K562 (cell line): ENCODE data around the gene BCL7C. TPM values are rescaled to one million over a fixed set of nuclear protein-coding genes. Genes with fewer than 3 reads are reported as not detected.

Source experiments
- ATAC-seq: fragments of 200-7000 bp; cut with Tn5 transposase; 3 replicates; pipeline ENCODE4 v1.9.1; 2020; ENCODE audit warnings: moderate library complexity
- BruUV-seq: library from RNA; stranded (reverse); fragments of 400-500 nt; replicated peaks from 2 replicates; lab custom pipeline; 2021; lab: Mats Ljungman, UMichigan
- CTCF ChIA-PET: fragments of 300-600 bp; formaldehyde crosslinking; extraction: SDS; loops from one replicate; lab custom pipeline; 2021; ENCODE audit warnings: low intra/inter-chr PET ratio; lab: Yijun Ruan, JAX
- POLR2A ChIA-PET: fragments of 300-600, 350-650 bp; sonication (Branson Sonifier 250); formaldehyde crosslinking; extraction: SDS; loops from one replicate; lab custom pipeline; 2021; ENCODE audit warnings: antibody characterized with exemption, inconsistent platforms; lab: Yijun Ruan, JAX
- DNase-seq, 4 experiments: peaks; one replicate each; pipeline versions ENCODE4 v3.0.0 to v3.0.0-alpha.2; 2011 to 2018; ENCODE audit warnings: low spot score in 3 of 4, mixed read lengths in 3 of 4; ENCODE audit errors: extremely low read depth in 1 of 4
- FAIRE-seq: peaks from 2 replicates; lab custom pipeline; 2011; peaks lifted over from hg19 to GRCh38; lab: Jason Lieb, UNC
- H2AFZ ChIP-seq: 2 replicates; pipeline ENCODE4 v1.6.0; 2011; ENCODE audit warnings: low read depth, low read length, control low read depth, inconsistent platforms
- H3K27ac ChIP-seq: fragments of 200-600 bp; 3 replicates; pipeline ENCODE4 v1.8.0; 2011; ENCODE audit warnings: low read depth, mild to moderate bottlenecking, control low read depth, inconsistent platforms, low read length, moderate library complexity, mixed read lengths; ENCODE audit errors: extremely low read depth
- H3K27me3 ChIP-seq, 2 experiments: fragments of 300-600 bp in 1 of 2; 2 replicates in 1 of 2; 3 replicates in 1 of 2; pipeline versions ENCODE4 v1.6.0 to v1.8.0; 2011; ENCODE audit warnings: inconsistent platforms in 2 of 2, low read length in 2 of 2, mild to moderate bottlenecking in 1 of 2, mixed read lengths in 1 of 2, moderate library complexity in 1 of 2; ENCODE audit not compliant: control insufficient read depth in 2 of 2, insufficient read depth in 2 of 2
- H3K36me3 ChIP-seq: fragments of 300-600 bp; 3 replicates; pipeline ENCODE4 v1.8.0; 2011; ENCODE audit warnings: mild to moderate bottlenecking, low read length, inconsistent platforms; ENCODE audit not compliant: control insufficient read depth, insufficient read depth
- H3K4me1 ChIP-seq, 2 experiments: fragments of 200-600 bp in 1 of 2; replicated peaks in 1 of 2; 2 replicates in 1 of 2; 3 replicates in 1 of 2; pipeline versions ENCODE4 v1.5.1 to v1.8.0; 2011; ENCODE audit warnings: inconsistent platforms in 2 of 2, low read length in 2 of 2, mild to moderate bottlenecking in 1 of 2, mixed read lengths in 1 of 2, moderate library complexity in 1 of 2; ENCODE audit not compliant: control insufficient read depth in 2 of 2, insufficient read depth in 2 of 2
- H3K4me2 ChIP-seq: 2 replicates; pipeline ENCODE4 v1.6.1; 2011; ENCODE audit warnings: low read length, control low read depth, inconsistent platforms, mixed read lengths; ENCODE audit not compliant: insufficient read depth
- H3K4me3 ChIP-seq: fragments of 200-600 bp; sonication (generic), shearing (Covaris generic); 2 replicates; pipeline ENCODE4 v1.5.1; 2016; ENCODE audit warnings: control low read depth, inconsistent platforms
- H3K79me2 ChIP-seq: fragments of 200-600 bp; 3 replicates; pipeline ENCODE4 v1.8.0; 2011; ENCODE audit warnings: low read length, inconsistent platforms; ENCODE audit not compliant: control insufficient read depth, insufficient read depth
- H3K9ac ChIP-seq, 2 experiments: 2 replicates each; pipeline versions ENCODE4 v1.6.0 to v1.6.1; 2011; ENCODE audit warnings: low read depth in 2 of 2, low read length in 2 of 2, control low read depth in 1 of 2, inconsistent platforms in 1 of 2, mild to moderate bottlenecking in 1 of 2, mixed read lengths in 1 of 2; ENCODE audit not compliant: insufficient read depth in 1 of 2
- H3K9me1 ChIP-seq: one replicate; pipeline ENCODE4 v1.6.0; 2011; ENCODE audit warnings: inconsistent platforms, mild to moderate bottlenecking, low read length, moderate library complexity; ENCODE audit not compliant: control insufficient read depth, insufficient read depth
- H3K9me3 ChIP-seq: replicated peaks from 2 replicates; pipeline ENCODE4 v1.5.1; 2011; ENCODE audit warnings: low read depth, low read length, inconsistent platforms; ENCODE audit not compliant: control insufficient read depth, insufficient read depth
- H4K20me1 ChIP-seq: replicated peaks from 2 replicates; pipeline ENCODE4 v1.6.1; 2011; ENCODE audit warnings: low read length, inconsistent platforms, mixed read lengths; ENCODE audit not compliant: control insufficient read depth, insufficient read depth
- CBX2 ChIP-seq: fragments of 200-600 bp; sonication (generic); IDR thresholded peaks from one replicate; pipeline ENCODE4 v1.6.1; 2012; ENCODE audit warnings: mild to moderate bottlenecking, low read length, inconsistent platforms; ENCODE audit not compliant: insufficient read depth, poor library complexity, severe bottlenecking
- CCAR2 ChIP-seq: fragments of 200-400 bp; formaldehyde crosslinking; IDR thresholded peaks from 2 replicates; pipeline ENCODE4 v1.6.1; 2017; ENCODE audit warnings: mild to moderate bottlenecking, low read depth, low read length
- CEBPG ChIP-seq, 3 experiments: fragments of 200-800 bp in 1 of 3; sonication (Bioruptor generic) in 1 of 3; sonication (generic) in 1 of 3; formaldehyde crosslinking in 1 of 3; IDR thresholded peaks in 2 of 3; conservative IDR thresholded peaks in 1 of 3; 2 replicates each; pipeline versions ENCODE4 v1.6.1 to v1.8.0; 2016 to 2022; ENCODE audit warnings: missing compliant biosample characterization in 2 of 3, missing genetic modification characterization in 2 of 3, mild to moderate bottlenecking in 1 of 3, missing genetic modification reagents in 1 of 3
- L3MBTL2 ChIP-seq: fragments of 450-650 bp; IDR thresholded peaks from 2 replicates; pipeline ENCODE4 v1.6.1; 2016; ENCODE audit warnings: mild to moderate bottlenecking, moderate library complexity
- NFRKB ChIP-seq: fragments of 450-650 bp; IDR thresholded peaks from 2 replicates; pipeline ENCODE4 v1.6.1; 2016; ENCODE audit warnings: low read depth
- STAG1 ChIP-seq: sonication (generic); formaldehyde crosslinking; IDR thresholded peaks from 2 replicates; pipeline ENCODE4 v1.5.0; 2020; ENCODE audit warnings: missing genetic modification reagents, borderline replicate concordance
- THAP12 ChIP-seq: fragments of 250-450 bp; sonication (Bioruptor Pico); IDR thresholded peaks from 2 replicates; pipeline ENCODE4 v1.9.0; 2021; ENCODE audit warnings: mild to moderate bottlenecking, inconsistent platforms
- TRIM24 ChIP-seq, 2 experiments: fragments of 450-650 bp; IDR thresholded peaks; 2 replicates each; pipeline ENCODE4 v1.6.1; 2016
- XRCC5 ChIP-seq: fragments of 200-400 bp; formaldehyde crosslinking; IDR thresholded peaks from 2 replicates; pipeline ENCODE4 v1.6.1; 2017; ENCODE audit warnings: low read depth, mild to moderate bottlenecking, low read length
- ZNF197 ChIP-seq: fragments of 200-800 bp; sonication (Bioruptor generic); IDR thresholded peaks from 2 replicates; pipeline ENCODE4 v1.6.1; 2016; ENCODE audit warnings: low read depth, missing genetic modification characterization, missing compliant biosample characterization
- ZNF707 ChIP-seq: fragments of 250-450 bp; sonication (Bioruptor Pico); conservative IDR thresholded peaks from 2 replicates; pipeline ENCODE4 v1.8.0; 2022; ENCODE audit warnings: inconsistent platforms, mild to moderate bottlenecking, moderate library complexity
- ZNF830 ChIP-seq: fragments of 250-450 bp; sonication (Bioruptor Pico); IDR thresholded peaks from 2 replicates; pipeline ENCODE4 v1.5.0; 2021; ENCODE audit warnings: mild to moderate bottlenecking
- WGBS: fragments of 100-300 bp; shearing (Covaris generic); methylation state at CpG from one replicate; pipeline ENCODE4 v1.1.6; 2016; ENCODE audit warnings: low coverage, mixed read lengths; ENCODE audit not compliant: insufficient coverage; ENCODE audit errors: missing lambda C conversion rate; 5-methylcytosine and 5-hydroxymethylcytosine counted together
- in situ Hi-C: fragments of 300-500 bp; cut with MboI; formaldehyde crosslinking; loops from 4 replicates; pipeline ENCODE4 v1.15.0; 2018; ENCODE audit warnings: inconsistent platforms, mixed read lengths
- intact Hi-C: fragments of 100-400 bp; cut with micrococcal nuclease; formaldehyde crosslinking; loops from 2 replicates; pipeline ENCODE4 v1.14.2; 2022
- polyA plus RNA-seq, 8 experiments: library from polyadenylated mRNA; depleted of rRNA in 4 of 8; stranded (reverse) in 5 of 8; unstranded in 3 of 8; fragments of >200 nt; fragmentation: Nextera tagmentation in 2 of 8; fragmentation: Illumina TruSeq in 1 of 8; extraction: Ambion mirVana in 2 of 8; extraction: Trizol in 1 of 8; gene quantifications; 2 replicates each; pipeline versions ENCODE4 v1.2.1 to v1.2.3, GENCODE V29; 2011 to 2014; ENCODE audit warnings: inconsistent platforms in 1 of 8, missing spikeins in 1 of 8
- total RNA-seq, 7 experiments: library from RNA; depleted of rRNA in 6 of 7; stranded (reverse); fragments of >200 nt in 6 of 7; fragmentation: Illumina TruSeq in 2 of 7; extraction: Trizol in 2 of 7; gene quantifications; 2 replicates each; pipeline versions ENCODE4 v1.2.1 to v1.2.3, GENCODE V29; 2011 to 2021; ENCODE audit warnings: low replicate concordance in 1 of 7

Gene BCL7C
- total and polyA plus RNA-seq, 9 of the 15 experiments (the other 6 are each of a cell fraction or from before 2014, with no cell fraction given): 1.7 to 85.8 (median 19.6) TPM

- Histone ChIP-seq H2AFZ (no peak overlapping the region), H3K9me1 (no peaks in the 10 kb centered on the region), H3K4me2 (no peak overlapping the region), H3K79me2 (no peaks in the 10 kb centered on the region), H3K9ac (no peak overlapping the region), H3K27me3 (no peaks in the 10 kb centered on the region), H3K9me3 (no peaks in the 10 kb centered on the region; the same call in none of the 2 replicates), H3K27ac (no peak overlapping the region), H3K36me3 (no peaks in the 10 kb centered on the region), H3K4me3 (no peak overlapping the region), H4K20me1 (no peaks in the 10 kb centered on the region), H3K4me1 (peaks cover 0 to 6% of the 10 kb centered on the region in 2 experiments; a peak in 4 of 5 replicates)
- in situ Hi-C loops: no loop called here
- no TSS peak for BruUV-seq
- ATAC-seq (peak; percentile 59; the same call in 2 of the 3 replicates), FAIRE-seq (no peak), DNase-seq (no peak)
- intact Hi-C loops: no loop called here
- 20% methylated on average over 4 of the region's 4 CpGs for WGBS
- CTCF ChIA-PET: no interaction called here
- POLR2A ChIA-PET: interaction anchor here (1.1 kb wide), 1 partner anchor 76 kb away, joined by 4 read pairs; no protein-coding TSS in a partner anchor
- TF ChIP-seq ZNF707 (CRISPR knock-in tag) (no peak), L3MBTL2 (0 out of 2 replicates have a peak, but pooled peaks have one; percentile 9), CBX2 (no peak), ZNF830 (CRISPR knock-in tag) (no peak), TRIM24 (IDR thresholded peaks at IDR 0.05) (peak; percentile 33 to 74; a peak in 2 of 4 replicates), NFRKB (no peak), XRCC5 (no peak), CCAR2 (no peak), THAP12 (CRISPR knock-in tag) (no peak), ZNF197 (CRISPR knock-in tag) (no peak), STAG1 (no peak), CEBPG (CRISPR knock-in tag; IDR thresholded peaks at IDR 0.05) (peak; percentile 81), CEBPG (tag; conservative IDR thresholded peaks at IDR 0.05 in 1 of 2, IDR thresholded peaks at IDR 0.05 in 1 of 2) (peak; percentile 73 to 87)
These were observed 35.0 kb downstream of the BCL7C start for GRCh38 chr16:30858829-30859423.
